ENCODE measurements around the gene EXD1.
A peak's percentile ranks its signal among the peaks of the same experiment; 100 is the strongest.
"Not testable (repeated sequence)": the region's sequence is repeated elsewhere in the genome, so short reads cannot be mapped to it uniquely, and the experiment has no call there.

The EXD1 gene, protein sequence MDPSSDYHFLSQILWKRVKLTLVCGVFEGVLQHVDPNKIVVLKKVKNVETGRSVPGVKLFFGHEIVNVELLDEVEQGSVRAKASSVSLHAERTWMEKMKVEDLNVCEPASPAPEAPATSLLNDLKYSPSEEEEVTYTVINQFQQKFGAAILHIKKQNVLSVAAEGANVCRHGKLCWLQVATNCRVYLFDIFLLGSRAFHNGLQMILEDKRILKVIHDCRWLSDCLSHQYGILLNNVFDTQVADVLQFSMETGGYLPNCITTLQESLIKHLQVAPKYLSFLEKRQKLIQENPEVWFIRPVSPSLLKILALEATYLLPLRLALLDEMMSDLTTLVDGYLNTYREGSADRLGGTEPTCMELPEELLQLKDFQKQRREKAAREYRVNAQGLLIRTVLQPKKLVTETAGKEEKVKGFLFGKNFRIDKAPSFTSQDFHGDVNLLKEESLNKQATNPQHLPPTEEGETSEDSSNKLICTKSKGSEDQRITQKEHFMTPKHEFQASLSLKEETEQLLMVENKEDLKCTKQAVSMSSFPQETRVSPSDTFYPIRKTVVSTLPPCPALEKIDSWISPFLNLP

DNA sequence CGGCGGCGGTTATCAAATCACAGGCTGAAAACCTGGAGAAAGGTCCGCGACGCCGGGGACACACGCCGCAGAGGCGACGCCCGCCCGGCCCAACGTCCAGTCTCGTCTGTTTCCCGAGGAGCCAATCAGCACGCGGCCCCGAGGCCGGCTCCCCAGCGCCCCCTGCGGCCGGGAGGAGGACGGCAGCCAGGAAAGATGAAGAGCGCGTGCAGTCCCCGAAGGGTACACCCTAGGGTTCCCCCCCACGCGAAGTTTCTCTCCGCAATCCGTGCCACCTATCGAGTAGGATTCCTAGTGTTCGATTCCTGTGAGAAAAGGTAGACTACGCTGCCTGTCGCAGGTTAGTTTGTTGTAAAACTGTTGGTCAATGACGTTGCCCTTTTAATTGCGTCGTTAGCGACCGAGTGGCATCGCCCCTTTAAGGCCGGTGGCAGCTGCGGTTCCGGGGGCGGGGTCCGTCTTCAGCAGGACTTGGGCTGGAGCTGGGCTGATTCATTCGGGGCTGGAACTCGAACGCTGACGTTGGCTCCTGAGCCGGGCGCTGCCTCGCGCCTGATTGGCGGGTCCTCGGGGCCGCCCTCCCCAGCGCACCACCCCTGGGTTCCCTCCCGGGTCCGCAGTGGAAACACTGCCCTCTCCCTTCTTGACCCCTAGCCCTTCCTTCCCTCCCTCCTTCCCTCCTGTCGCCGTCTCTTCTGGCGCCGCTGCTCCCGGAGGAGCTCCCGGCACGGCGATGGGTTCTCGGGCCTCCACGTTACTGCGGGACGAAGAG lies at the start of gene EXD1, which contains the start of gene CHP1:
Gene EXD1 (minus strand): TSS at position 108 of the 772 bp plus-strand sequence. CDS start 4,182 bp downstream, outside the sequence.
Gene CHP1 (plus strand): TSS at position 619 of the 772 bp plus-strand sequence. CDS start 115 bp downstream, at position 734.
- DNase-seq, result peak; percentile 81

DNA sequence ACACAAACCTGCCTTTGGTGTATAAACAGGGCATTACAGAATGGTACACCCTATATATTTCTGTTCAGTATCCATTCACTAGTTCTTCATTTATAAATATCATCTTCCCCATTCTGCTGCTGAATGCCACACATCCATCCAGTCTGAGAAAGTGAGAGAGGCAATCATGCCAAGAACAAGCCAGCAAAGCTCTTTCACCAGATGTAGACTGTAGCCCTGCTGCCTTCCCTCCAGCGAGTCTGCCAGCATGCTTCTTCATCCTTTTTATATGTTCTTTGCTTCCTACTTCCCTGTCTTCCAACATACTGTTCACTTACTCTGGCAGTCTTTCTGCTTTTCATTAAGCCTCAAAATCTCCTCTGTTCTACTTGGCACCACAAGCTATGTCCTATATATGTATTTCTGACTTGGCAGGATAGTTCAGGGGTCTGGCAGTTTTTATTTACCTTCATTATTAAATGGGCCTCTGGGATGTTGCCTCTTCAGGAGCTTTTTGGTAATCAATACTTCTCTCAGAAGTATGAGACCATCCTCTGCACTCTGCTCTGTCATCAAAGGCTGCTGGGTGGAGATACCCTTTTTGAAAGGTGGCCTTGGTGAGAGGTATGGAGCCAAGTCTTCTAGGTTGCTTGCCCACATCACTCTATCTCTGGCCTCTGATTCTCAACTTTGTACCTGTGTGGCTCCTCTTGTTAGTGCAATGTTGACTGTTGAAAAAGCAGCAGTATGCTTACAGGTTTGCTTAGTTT lies 49.2 kb upstream of the EXD1 start:
- DNase-seq, result no peak

DNA sequence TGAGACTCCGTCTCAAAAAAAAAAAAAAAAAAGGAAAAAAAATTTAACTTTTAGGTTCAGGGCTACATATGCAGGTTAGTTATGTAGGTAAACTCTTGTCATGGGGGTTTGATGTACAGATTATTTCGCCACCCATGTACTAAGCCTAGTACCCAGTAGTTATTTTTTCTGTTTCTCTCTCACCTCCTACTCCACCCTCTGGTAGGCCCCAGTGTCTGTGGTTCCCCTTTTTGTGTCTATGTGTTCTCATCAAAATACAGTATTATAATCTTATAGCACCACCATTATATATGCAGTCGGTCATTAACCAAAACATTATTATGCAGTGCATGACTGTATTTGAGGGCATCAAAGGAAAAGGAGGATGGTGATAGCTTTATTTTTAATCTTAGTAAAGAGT lies 47.8 kb upstream of the EXD1 start:
- DNase-seq, result no peak

DNA sequence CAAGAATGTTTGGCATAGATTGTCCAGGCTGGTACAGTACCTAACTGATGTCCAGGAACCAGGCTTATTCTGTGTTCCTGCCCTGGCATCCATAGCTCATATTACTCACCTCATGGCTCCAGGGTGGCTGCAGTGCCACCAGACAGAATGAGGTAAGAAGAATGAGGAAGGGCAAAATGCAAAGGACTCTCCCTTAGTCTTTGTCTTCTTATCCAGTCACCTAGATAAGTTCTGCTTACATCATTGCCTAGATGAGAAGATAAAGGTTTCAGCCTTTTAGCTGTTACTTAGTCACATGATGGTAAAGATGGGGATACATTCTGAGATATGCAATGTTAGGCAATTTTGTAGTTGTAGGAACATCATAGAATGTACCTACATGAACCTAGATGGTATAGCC lies 46.3 kb upstream of the EXD1 start:
- DNase-seq, result no peak

DNA sequence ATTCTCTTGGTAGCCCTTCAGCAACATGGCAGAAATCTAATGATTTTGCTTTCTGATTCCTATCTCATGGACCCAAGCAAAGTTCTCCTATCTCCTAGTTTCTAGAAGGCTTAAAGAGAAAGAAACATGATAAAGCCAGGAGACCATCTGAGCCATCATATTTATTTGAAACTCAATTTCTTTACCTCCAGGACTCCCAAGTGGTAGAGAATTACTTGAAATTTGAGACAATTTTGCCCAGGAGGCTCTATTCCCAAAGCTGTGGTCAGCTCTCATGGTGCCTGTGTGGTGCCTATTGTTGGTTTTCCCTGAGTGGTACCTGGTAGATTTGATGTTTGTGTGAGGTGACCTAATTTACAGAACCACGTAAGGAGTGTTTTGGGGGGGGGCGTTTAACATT lies 39.3 kb upstream of the EXD1 start:
- DNase-seq, result no peak

DNA sequence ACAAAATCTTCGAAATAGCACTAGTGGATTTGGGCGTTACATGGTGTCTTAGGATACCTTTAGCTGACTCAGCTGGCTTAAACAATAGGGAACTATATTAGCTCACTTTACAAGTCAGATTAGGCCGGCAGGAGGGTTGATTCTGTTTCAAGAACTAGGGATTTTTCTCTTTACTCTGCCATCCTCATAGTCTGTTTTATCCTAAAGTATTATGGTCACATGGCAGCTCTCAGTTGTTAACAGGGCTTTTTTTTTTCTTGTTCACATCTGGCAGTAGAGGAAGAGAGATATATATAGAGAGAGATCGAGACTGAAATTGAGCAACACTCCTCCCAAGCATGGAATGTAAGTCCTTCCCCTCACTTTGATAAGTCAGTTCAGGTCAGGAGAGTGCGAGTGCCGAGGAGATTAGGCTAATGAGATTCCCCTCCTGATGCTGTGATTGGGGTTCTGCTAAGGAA lies 33.4 kb upstream of the EXD1 start:
- DNase-seq, result peak; percentile 63

DNA sequence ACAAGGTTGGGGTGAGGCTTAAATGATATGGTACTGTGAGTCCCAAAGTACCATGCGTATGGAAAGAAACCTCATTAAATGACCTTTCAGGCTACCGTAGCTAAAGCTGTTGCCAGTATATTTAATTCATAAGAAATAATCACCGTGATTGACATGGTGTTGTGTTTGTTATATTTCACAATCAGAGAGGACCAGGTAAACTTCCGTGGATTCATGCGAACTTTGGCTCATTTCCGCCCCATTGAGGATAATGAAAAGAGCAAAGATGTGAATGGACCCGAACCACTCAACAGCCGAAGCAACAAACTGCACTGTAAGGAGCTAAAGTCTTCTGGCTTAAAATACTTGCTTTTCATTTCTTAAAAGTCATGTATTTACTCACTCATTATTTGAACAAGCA lies 32.0 kb upstream of the EXD1 start:
- DNase-seq, result no peak

DNA sequence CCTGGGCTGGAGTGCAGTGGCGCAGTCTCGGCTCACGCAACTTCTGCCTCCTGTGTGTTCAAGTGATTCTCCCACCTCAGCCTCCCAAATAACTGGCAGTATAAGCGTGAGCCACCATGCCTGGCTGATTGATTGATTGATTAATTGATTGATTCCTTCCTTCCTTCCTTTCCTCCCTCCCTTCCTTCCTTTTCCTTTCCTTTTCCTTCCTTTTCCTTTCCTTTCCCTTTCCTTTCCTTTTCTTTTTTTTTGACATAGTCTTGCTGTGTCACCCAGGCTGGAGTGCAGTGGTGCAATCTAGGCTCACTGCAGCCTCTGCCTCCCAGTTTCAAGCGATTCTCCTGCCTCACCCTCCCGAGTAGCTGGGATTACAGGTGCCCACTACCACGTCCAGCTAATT lies 30.4 kb upstream of the EXD1 start:
- not testable (repeated sequence) for DNase-seq

DNA sequence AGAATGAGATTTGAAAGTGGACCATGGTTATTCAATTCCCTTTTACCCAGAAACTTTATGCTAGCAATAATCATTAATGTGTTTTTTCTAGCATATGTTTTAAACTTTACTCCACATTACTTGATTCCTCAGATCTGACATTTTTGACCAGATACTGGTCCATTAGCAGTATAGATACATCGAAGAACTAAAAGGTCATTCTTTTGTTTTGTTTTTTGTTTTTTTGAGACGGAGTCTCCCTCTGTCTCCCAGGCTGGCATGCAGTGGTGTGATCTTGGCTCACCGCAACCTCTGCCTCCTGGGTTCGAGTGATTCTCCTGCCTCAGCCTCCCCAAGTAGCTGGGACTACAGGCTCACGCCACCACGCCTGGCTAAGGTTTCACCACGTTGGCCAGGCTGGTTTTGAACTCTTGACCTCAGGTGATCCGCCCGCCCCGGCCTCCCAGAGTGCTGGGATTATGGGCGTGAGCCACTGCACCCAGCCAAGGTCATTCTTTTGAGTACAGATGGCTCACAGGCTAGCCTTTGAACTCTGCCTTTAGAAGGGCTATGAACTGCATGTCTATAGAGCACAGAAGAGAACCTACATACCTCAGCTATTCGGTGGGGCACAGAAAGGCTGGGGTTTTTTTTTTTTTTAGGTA lies 29.1 kb upstream of the EXD1 start:
- DNase-seq, result no peak

DNA sequence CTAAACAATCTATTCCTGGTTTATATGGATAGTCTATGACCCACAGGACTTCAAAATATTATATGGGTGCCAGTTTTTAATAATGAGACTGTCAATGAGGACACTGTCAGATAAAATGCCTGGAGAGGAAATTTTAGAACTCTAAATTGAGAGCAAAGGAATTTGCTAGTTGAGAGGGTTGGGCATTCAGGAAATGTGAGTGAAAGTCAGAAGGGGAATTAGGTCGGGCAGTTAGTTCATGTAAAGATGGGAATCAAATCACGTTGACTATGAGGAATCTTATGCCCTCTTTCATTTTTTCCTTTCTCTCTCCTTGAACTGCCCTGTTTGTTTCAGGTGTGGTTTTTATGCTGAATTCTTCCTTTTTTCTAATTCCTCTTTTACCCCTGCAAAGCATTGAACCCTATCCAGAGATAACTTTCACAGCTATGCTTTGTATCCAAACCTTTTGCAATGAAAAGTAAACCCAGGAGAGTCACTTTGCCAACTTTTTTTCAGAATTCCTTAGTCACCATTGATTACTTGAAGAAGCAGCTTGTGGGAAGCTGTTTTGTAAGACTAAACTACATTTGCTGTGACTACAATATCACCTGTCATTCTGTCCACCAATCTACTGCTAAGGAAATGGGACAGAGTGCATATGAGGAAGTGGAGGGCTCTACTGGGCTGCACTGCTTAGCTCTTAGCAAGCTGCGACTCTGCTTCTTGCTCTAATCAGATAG lies 28.4 kb upstream of the EXD1 start:
- no peak for DNase-seq

DNA sequence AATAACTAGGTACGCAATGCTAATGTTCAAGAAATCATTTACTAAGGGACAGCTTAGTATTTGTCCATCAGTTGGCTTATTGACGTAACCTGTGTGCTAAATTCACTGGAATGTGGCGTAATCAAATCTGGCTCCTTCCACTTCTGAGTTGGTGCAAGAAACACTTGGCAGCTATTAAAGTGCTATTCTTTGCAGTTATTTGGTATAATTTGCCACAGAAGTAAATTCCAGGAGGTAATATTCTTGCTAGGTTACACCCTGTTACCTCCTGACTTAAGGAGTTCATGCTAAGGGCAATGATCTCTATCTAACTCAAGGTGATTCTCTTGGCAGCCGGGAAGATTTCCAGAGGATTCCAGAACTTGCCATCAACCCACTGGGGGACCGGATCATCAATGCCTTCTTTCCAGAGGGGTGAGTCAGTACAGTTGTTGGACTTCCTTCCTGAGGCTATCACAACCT lies 26.1 kb upstream of the EXD1 start:
- DNase-seq, result peak; percentile 51

DNA sequence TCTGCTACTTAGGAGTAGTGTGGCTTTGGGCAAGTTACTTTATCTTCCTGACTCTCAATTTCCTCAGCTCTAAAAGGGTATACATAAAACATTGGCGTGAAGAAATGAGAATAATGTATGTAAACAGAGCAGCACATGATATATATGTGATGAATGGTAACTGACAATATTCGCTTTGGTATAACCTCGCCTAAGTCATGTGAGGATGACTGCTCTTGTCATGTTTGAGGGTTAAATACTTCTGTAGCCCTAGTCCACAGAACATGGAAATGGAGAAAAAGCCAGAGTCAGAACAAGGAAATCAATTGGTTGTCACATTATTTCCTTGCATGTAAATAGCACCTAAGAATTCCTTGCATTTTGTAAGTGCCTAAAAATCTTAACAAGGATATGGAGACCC lies 25.5 kb upstream of the EXD1 start:
- no peak for DNase-seq

DNA sequence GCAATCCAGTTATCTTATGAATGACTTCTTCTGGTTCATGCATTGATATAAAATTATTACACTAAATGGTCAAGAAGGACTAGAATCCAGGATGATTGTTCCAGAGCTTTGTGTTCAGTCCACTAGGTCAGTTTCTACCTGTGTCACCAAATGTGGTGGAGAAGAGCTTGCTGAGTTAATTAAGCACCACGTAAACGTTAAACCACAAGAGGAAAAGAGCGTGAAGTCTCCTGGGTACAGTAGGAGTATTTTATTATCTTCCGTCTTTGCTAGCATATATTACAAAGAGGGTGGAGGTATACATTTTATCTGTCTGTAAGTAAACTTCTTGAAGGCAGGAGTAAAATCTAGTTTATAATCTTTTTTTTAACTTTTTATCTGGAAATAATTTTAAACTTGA lies 24.0 kb upstream of the EXD1 start:
- no peak for DNase-seq

DNA sequence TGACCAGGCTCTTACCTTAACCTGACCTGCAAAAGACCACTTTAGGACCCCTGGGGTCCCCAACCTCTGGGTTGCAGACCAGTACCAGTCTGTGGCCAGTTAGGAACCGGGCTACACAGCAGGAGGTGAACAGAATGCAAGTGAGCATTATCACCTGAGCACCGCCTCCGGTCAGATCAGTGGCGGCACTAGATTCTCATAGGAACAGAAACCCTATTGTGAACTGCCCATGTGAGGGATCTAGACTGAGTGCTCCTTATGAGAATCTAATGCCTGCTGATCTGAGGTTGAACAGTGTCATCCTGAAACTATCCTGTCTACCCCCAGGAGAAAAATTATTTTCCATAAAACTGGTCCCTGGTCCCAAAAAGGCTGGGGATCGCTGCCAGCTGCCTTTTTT lies 20.9 kb upstream of the EXD1 start:
- no peak for DNase-seq

DNA sequence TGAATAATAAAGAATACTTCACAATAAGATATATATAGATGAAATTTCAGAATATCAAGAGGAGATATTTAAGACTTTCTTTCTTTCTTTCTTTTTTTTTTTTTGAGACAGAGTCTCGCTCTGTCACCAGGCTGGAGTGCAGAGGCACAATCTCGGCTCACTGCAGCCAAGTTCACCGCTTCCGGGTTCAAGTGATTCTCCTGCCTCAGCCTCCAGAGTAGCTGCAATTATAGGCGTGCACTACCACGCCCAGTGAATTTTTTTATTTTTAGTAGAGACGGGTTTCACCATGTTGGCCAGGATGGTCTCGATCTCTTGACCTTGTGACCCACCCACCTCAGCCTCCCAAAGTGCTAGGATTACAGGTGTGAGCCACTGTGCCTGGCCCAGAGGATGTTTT lies 20.2 kb upstream of the EXD1 start:
- not testable (repeated sequence) for DNase-seq

DNA sequence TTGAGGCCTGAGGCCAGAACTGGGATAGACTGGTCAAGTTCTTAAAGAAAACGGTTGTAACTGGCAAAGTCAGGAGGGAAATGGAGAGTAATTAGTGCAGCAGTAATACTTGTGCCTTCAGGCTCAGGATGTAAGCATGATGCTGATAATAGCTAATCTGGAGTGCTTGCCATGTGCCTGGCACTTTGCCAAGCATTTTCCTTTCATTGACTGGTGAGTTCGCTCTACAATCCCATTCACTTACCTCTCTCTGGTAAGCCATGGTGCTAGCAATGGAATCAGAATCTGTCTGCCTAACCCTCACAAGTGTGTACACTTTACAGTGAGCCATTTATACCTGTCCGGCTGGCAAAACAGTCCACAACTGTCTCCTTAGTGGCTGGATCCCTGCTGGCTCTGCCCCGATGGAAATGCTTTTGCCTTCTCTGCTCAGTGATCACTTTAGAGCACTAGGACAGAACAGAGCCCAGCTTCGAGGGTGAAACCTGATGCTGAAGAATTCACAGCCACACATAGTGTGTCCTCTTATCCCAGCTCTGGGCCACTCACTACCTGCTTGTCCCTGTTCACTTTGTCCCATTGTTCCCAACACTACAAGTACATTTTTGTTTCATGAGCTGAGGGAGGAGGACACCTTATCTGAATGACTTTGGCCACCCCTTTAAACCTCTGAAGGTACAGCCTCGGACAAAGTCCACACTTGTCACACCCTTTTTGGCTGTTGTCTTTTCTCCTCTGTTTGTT lies 10.8 kb upstream of the EXD1 start:
- DNase-seq, result no peak

DNA sequence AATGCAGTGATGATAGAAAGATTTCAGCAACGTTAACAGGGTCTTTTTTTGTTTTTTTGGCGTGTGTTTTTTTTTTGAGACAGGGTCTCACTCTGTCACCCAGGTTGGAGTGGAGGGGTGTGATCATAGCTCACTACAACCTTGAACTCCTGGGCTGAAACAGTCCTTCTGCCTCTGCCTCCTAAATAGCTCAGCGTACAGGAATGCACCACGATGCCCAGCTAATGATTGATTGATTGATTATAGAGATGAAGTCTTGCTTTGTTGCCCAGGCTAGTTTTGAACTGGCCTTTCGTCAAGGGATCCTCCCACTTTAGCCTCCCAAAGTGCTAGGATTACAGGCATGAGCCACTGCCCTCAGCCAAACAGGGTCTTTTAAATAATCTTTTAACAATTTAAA lies 7.5 kb upstream of the EXD1 start:
- DNase-seq, result no peak

DNA sequence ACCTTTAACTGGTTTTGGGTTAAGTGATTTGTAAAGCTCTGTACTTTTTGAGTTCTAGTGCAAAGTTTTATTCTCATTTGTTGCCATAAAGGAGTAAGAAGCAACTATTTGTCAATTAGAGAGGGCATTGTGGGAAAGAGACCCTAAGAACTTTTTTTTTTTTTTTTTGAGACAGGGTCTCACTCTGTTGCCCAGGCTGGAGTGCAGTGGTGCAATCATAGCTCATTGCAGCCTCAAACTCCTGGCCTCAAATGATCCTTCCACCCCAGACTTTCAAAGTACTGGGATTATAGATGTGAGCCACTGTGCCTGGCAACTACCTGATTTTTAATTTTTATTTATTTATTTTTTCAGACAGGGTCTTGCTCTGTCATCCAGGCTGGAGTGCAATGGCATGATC lies 5.4 kb upstream of the EXD1 start:
- no peak for DNase-seq

DNA sequence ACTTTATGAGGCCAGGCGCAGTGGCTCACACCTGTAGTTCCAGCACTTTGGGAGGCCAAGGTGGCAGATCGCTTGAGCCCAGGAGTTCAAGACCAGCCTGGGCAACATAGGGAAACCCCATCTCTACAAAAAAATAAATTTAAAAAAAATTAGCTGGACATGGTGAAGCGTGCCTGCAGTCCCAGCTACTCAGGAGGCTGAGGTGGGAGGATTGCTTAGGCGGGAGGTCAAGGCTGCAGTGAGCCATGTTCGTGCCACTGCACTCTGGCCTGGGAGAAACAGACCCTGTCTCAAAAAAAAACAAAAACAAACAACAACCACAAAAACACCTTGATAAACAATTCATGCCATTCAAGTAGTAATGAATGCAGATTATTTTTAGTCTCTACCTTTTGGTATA lies 4.7 kb upstream of the EXD1 start:
- not testable (repeated sequence) for DNase-seq

DNA sequence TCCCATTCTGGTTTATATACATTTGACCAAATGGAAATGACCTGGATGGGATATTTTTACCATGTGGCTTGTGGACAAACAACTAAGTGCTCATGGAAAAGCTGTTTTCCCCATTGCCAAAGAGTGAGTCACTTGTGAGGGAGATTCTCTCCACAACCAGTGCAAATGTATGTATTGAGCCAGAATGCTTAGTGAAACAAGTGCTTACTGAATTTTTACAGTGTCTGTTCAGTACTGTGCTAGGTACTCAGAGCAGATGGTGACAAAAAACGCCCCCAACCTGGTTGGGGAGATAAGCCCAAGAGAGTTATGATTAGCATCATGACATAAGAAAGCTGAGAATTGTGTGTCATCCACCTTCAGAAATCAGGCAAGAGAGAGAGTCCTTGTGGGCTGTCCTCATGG lies 2.8 kb upstream of the EXD1 start:
- DNase-seq, result peak; percentile 38
